ENCODE results near the gene CEMIP.
"Not testable (repeated sequence)": the region's sequence is repeated elsewhere in the genome, so short reads cannot be mapped to it uniquely, and the experiment has no call there.

Gene CEMIP

GRCh38 chr15:80953001-80953952 is 174.1 kb downstream of the CEMIP start:
- no peak for DNase-seq (ENCODE audit: low read depth in 2 of 2)

- DNase-seq (ENCODE audit: low read depth in 2 of 2) = no peak
Measured at GRCh38 chr15:80953953-80954778, 175.0 kb downstream of the CEMIP start.

GRCh38 chr15:80955571-80956452 is 176.6 kb downstream of the CEMIP start:
- peak; percentile 3 to 5 for DNase-seq (ENCODE audit: low read depth in 2 of 2)

GRCh38 chr15:80957556-80957955 is 178.4 kb downstream of the CEMIP start:
- no peak for DNase-seq (ENCODE audit: low read depth in 2 of 2)

- no peak for DNase-seq (ENCODE audit: low read depth in 2 of 2)
Measured at GRCh38 chr15:80957976-80958375, 178.8 kb downstream of the CEMIP start.

- DNase-seq (ENCODE audit: low read depth in 2 of 2) = no peak
Measured at GRCh38 chr15:80958818-80959495, 179.8 kb downstream of the CEMIP start.

GRCh38 chr15:80965454-80965853 is 186.3 kb downstream of the CEMIP start:
- not testable (repeated sequence) for DNase-seq (ENCODE audit: low read depth in 2 of 2)

GRCh38 chr15:80966431-80967197 is 187.4 kb downstream of the CEMIP start:
- no peak for DNase-seq (ENCODE audit: low read depth in 2 of 2)

GRCh38 chr15:80967451-80967850 is 188.3 kb downstream of the CEMIP start:
- DNase-seq (ENCODE audit: low read depth in 2 of 2) = no peak

GRCh38 chr15:80967991-80968510 is 188.9 kb downstream of the CEMIP start:
- no peak for DNase-seq (ENCODE audit: low read depth in 2 of 2)

- DNase-seq (ENCODE audit: low read depth in 2 of 2) = no peak
Measured at GRCh38 chr15:80969316-80969715, 190.1 kb downstream of the CEMIP start.

- peak; percentile 26 to 40 for DNase-seq (ENCODE audit: low read depth in 2 of 2)
Measured at GRCh38 chr15:80970018-80970657, 191.0 kb downstream of the CEMIP start.

GRCh38 chr15:80970658-80971057 is 191.5 kb downstream of the CEMIP start:
- DNase-seq (ENCODE audit: low read depth in 2 of 2) = no peak

- DNase-seq (ENCODE audit: low read depth in 2 of 2) = no peak
Measured at GRCh38 chr15:80971143-80971542, 192.0 kb downstream of the CEMIP start.

- no peak for DNase-seq (ENCODE audit: low read depth in 2 of 2)
Measured at GRCh38 chr15:80972276-80972675, 193.1 kb downstream of the CEMIP start.

GRCh38 chr15:80974914-80975313 is 195.7 kb downstream of the CEMIP start:
- no peak for DNase-seq (ENCODE audit: low read depth in 2 of 2)

- no peak for DNase-seq (ENCODE audit: low read depth in 2 of 2)
Measured at GRCh38 chr15:80976851-80977250, 197.7 kb downstream of the CEMIP start.

GRCh38 chr15:80977627-80978036 is 198.5 kb downstream of the CEMIP start:
- no peak for DNase-seq (ENCODE audit: low read depth in 2 of 2)

GRCh38 chr15:80978685-80979329 is 199.6 kb downstream of the CEMIP start:
- DNase-seq (ENCODE audit: low read depth in 2 of 2) = no peak
